ENCODE results near the gene RNU6-7. TPM values are rescaled to one million over a fixed set of nuclear protein-coding genes. Genes with fewer than 3 reads are reported as not detected.

Gene RNU6-7
- total RNA-seq (2014; rRNA removed; shearing (Covaris generic)), result not detected in 2 replicates

DNA sequence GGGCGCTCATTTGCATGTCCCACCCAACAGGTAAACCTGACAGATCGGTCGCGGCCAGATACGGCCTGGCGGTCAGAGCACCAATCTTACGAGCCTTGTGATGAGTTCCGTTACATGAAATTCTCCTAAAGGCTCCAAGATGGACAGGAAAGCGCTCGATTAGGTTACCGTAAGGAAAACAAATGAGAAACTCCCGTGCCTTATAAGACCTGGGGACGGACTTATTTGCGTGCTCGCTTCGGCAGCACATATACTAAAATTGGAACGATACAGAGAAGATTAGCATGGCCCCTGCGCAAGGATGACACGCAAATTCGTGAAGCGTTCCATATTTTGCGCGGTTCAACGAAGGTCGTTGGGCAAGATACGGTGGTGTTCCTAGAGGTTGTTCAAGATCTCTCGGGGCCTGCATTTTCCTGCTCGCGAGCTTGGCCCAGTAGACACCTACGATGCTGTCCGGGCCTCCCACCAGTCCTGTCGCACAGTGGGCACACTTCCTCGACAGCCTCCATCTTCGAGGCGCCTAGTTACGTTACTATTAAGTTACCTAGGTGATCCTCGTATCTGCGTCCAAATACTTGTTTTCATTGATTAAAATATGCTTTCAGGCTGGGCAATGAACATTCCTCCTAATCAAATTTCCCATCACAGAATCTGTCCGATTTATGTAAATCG is at the start of gene RNU6-7:
TSS of gene RNU6-7 (plus strand) at position 230 of the 675 bp plus-strand sequence.
- no peak for DNase-seq (ENCODE audit: low read depth)

DNA sequence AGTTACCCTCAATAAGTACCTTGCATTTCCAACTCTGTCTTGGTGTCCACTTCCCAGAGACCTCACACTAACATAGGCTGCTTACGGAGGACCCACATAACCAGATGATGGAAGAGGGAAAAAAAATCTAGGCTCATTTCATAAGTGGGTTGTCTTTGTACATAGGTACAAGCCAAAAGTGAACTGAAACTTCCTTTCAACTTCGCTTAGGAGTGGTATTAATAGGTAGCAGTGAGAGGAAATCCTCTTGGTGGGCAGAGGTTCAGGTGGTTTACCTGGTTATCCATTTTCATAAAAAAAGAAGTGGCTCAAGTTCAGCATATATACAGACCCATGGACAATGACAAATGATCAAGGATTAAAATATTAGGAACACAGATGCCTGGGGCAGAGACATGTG is 35.8 kb upstream of the RNU6-7 start:
- no peak for DNase-seq (ENCODE audit: low read depth)

DNA sequence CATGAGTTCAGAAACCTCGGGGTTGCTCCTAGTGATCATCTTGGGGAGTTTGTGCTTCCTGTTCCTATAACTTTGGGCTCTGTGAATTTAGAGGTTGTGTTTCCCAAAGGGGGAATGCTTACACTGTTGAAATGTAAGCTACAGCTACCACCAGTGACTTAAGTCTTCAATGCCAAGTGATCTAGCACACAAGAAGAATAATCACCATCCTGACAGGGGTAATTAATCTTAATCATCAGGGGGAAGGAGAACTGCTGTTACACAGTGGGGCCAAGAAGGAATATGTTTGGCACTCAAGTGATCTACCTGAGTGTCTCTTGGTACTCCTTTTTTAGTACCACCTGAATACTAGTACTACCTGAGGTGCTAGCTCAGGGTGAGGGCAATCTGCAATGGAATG is 34.9 kb upstream of the RNU6-7 start:
- no peak for DNase-seq (ENCODE audit: low read depth)

DNA sequence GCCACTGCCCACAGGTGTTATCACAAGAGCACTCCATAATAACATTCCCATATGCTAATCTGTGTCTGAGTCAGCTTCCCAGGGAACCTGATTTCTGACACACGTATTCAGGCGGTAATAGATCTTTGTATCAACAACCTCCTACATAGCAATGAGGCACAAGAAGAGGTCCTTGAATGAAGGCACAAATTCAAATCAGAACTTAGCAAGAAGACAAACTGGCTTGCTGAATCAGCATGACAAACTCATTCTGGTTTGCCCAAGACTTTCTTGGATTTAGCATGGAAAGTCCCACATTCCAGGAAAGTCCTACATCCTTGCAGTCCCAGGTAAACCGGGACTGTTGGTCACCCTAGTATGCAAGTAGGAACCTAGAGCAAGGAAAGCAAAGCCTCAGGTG is 33.9 kb upstream of the RNU6-7 start:
- peak; percentile 21 for DNase-seq (ENCODE audit: low read depth)

DNA sequence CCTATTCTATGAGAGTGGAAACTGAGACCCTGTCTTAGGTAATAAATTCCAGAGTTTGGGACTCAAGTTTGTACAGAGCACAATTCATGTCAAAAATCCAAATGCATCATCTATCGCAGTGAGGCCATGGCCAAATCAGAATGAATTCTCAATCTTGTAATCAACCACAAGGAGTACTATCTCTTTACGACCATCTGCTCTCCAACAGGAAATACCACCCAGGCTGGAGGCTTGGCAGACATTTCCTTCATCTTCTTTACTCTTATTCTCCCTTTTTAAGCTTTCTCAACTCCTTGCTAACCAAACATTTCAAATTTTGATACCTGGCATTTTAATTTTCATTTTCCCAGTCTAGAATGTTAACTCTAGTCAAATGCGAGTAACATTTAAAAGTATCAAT is 32.7 kb upstream of the RNU6-7 start:
- no peak for DNase-seq (ENCODE audit: low read depth)

DNA sequence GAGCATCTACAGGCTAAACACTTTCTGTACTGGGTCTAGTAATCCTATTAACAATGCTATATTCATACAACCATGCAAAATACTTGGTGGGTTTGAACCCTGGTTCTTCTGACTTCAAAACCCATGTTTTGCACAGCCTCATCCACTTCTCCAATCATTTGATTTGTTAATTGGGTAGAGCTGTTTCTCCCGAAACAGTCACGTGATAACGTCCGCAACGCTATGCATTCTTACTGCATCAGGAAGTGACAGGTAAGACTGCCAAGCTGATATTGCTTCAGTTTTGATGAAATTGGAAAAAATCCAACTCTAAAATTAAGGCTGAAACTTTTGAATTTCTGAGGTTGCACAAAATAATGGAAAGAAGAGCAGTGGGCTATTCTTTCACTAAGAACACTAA is 30.4 kb upstream of the RNU6-7 start:
- no peak for DNase-seq (ENCODE audit: low read depth)

DNA sequence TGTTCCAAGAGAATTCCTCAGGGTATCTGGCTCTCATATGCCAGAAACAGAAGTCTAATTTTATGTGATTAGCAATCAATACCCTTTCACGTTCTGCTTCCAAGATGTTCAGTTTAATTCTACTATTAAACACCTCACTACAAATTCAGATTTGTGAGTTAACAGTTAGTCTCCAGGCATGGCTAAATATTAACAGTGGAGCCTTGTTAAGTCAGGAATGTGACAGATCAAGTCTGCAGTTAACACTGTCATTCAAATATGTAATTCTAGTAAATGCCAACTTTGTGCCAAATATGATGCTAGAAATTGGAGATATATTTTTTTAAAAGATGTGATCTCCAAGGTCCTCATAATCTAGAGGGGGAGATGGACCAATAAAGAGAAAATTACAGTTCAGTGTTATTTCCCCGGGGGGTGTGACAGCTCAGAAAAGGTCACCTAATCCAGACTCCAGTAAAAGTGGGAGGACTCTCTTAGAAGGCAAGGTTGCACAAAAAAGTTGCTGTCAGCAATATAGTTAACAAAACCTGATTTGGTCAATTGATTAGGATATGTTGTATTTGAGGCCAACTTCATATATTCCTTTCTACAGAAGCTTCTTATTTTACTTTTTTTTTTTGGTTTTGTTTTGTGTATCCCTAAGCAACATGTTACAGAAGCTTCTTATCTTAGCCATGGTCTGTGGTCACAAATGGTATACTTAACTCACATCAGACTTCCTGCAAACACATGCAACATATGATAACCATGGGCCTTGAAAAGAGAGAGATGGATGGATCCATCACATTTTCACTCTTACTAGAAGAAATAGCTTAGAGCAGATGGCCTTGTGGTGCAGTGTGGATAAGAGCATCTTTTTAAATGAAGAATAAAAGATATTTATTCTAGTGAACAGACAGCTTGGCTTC is 18.4 kb upstream of the RNU6-7 start:
- DNase-seq (ENCODE audit: low read depth), result no peak

DNA sequence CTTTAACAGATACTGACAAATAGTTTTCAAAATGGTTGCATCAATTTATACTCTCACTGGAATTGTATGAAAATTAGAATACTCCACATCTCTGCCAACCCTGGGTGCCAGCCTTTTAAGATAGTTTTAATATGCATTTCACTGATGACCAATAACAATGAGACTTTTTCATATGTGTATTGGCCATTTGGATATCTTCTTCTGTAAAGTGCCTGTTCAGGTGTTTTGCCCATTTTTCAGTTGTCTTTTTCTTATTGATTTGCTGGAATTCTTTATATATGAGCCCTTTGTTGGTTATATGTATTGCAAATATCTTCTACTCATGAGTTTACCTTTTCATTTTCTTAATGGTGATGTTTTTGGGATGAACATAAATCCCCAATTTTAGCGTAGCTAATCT is 16.7 kb upstream of the RNU6-7 start:
- DNase-seq (ENCODE audit: low read depth), result no peak

DNA sequence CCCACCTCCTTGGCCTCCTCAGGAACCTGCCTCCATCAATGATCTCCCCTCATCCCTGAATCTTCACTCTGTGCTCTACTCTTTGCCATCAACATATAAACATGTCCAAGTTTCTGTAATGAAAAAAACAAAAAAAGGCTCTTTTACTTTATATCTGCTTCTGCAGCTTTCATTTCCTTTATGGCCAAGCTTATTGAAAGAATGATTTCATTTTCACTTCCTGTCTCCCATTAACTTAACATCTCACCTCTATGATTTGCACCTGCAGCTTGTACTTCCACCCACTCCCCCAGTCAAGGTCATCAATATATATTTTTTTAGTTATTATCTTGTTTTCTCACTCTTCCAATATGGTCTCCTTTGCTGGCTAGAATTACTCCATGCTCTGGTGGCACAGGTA is 15.6 kb upstream of the RNU6-7 start:
- DNase-seq (ENCODE audit: low read depth), result no peak

DNA sequence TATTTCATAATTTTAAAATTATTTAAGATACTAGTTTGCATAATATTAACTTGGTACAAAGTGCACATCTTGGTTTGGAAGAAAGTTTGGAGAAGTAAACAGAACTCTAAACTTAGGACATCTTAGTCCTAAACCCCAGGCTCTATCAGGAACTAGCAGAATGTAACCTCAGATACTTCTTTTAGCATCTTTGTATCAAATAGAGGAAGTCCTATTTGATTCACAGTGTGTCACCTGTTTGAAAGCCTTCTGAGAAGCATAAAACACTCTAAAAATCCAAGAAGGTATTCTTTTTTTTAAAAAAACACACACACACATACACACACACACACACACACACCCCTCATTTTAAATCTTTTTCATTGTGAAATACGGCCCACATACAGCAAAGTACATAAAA is 12.0 kb upstream of the RNU6-7 start:
- DNase-seq (ENCODE audit: low read depth), result no peak

DNA sequence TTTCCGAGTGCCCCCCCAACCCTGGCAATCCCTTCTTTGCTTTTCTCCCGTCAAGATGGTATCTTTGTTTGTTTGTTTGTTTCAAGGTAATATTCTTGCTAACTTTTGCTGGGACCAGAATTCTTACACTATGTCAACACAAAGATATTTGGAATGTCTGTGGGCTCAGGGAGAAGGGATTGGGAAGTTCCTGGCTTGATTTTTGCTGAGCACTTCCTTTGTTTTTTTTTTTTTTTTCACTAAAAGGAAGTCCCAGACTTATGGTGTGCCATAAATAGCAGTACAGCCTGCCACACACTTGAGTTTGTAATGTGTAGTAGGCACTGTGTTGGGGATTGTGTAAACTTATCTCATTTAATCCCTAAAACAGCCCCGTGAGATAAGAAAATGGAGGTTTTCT is 11.2 kb upstream of the RNU6-7 start:
- peak; percentile 15 for DNase-seq (ENCODE audit: low read depth)

DNA sequence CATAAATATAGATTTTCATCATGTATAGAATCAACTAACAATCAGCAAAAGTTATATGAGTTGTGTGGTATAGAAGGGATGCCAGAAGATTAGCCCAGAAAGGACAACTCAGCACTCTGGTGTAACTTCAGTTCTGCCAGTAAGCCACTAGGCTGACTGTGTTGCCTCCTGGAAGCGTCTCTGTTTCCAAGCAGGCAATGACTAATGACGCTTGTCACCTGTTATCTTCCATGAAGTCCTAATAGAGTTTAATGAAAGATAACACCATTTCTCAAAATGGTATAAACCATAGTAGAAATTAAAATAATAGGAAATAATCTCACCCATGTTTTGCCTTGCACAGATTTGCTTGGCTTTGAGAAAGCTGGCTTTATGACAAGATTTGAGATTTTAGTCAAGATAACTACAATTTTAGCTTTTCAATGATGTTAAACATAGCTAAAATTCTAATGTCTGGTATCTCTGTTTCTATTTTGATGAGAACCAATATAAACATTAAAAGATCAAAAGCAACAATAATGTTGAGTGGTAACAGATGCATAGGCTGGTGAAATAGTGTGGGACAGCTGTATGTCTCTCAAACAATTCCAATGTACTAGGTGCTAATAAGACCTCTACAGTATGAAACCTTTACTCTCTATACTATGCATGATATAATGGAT is 9.0 kb upstream of the RNU6-7 start:
- no peak for DNase-seq (ENCODE audit: low read depth)

DNA sequence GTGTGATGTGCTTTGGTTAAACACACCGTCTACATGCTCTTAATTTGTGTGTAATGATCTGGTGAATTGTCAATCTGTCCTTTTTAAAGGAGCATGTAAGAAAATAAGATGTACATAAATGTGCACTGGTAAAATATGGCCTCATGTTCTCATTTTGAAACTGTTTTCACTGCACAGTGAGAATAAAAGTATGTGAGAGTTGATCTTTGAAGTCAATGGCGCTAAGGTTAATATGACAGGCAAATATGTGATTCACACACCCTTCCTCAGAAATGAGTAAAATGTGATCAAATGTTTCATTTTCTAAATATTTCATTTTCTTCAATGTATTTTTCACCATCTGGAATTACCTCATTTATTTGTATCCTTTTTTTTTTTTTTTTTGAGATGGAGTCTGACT is 8.3 kb upstream of the RNU6-7 start:
- no peak for DNase-seq (ENCODE audit: low read depth)

DNA sequence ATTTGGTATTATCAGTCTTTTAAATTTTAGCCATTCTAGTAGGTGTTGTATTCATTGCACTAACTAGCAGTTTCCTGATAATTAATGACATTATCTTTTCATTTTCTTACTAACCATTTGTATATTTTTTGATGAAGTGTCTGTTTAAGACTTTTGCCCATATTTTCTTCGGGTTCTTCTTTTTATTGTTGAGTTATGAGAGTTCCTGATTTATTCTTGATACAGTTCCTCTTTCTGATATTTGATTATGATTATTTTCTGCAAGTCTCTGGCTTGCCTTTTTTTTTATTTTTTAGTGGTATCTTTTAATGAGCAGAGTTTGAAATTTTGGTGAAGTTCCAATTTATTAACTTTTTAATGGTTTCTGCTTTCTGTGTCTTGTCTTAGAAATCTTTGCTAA is 6.2 kb upstream of the RNU6-7 start:
- DNase-seq (ENCODE audit: low read depth), result no peak

DNA sequence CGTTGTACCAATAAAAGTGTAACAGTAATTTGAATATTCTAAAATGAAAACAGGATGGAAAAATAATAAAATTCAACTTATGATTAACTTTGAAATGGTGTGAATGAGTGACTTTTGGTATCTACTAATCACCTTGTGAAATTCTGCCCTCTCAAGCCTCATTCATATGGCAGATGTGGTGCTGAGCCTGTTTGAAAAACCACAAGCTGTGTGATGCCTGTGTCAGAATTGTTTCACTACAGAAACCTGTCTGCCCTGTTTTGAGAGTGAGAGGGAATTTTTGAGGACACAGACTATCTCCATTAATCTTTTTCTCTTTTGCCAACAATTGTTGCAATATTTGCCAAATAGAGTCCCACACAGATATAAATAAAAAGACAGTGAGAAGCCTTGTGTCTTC is 3.9 kb upstream of the RNU6-7 start:
- DNase-seq (ENCODE audit: low read depth), result no peak

DNA sequence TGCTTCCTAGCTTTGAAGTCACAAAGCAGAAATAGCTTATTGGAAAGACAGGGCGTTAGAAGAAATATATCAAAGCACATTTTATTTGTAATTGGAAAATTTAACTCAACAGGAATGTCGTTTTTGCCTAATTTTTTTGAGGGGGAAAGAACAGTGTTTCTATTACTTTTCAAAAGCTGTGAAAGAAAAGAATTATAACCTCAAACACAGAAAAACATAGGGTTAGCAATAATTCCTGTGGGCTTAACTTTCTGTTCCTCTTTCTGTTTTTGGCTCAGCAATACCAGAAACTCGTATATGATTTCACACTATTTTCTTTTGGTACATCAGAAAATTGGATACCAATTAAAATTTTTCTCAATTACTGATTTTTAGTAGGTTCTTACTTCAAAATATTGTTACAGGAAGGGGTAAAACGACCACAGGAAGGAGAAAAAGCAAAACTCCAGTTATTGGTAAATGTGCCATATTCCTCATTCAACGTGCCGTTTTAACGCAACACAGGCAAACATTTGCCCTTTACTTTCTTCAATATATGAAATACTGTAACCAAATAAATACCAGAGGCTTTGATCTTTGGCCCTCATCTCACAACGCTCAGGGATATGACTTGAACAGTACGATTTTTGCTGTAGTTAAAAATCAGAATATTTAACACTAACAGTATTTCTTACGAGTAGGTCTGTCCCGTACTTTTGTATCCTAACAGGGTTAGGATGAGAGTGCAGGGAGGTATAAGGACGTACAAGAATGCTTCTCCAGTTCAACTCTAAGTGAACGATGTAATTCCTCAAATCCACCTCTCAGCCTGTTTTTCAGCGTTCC is 1.3 kb upstream of the RNU6-7 start:
- DNase-seq (ENCODE audit: low read depth), result no peak

DNA sequence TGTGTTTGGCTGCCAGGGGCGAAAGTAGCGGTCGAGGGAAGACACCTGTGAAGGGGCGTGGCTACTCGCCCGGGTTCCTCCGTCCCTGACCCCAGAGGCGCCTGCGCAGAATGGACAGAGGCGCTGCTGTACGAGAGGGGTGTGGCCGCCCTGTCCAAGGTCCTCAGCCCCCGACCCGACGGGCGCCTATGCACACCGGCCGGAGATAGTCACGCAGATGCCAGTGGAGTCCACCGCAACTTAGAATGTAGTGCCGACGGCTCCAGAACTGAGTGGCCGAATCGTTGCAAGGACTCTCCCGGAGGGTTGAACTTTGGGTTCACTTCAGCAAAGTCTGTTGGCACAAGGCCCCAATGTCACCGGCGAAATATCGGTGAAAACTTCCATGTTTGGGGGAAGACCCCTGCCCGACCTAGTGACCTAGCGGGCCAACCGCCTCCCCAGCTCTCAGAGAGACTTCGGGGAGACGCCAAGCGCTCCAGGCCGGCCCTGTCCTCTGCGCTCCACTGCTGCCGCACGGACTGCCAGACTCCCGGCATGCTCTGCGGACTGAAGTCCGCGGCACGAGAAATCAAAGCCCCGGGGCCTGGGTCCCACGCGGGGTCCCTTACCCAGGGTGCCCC is 541 bp upstream of the RNU6-7 start:
- DNase-seq (ENCODE audit: low read depth), result peak; percentile 77

DNA sequence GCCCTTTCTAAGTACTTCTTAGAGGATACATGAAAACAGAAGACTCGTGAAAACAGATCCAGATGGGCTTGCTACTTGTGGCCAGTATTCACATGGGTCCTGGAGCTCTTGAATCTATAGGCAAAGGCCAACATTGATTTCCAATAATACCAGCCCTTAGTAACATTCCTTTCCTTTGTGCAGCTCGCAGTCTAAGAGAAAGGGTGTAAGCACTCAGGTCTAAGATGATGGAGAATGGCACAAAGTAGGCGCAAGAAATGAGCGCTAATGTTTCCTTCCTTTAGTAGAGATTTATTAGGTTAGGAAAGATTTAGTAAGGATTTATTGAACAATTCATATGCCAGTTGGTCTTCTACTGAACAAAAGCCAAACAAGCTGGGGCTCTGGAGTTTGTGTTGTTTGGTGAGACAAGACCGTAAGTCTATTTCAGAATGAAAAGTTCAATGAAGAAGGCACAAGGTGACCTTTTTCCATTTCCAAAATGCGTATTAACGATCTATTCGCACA is 699 bp downstream of the RNU6-7 start:
- no peak for DNase-seq (ENCODE audit: low read depth)

DNA sequence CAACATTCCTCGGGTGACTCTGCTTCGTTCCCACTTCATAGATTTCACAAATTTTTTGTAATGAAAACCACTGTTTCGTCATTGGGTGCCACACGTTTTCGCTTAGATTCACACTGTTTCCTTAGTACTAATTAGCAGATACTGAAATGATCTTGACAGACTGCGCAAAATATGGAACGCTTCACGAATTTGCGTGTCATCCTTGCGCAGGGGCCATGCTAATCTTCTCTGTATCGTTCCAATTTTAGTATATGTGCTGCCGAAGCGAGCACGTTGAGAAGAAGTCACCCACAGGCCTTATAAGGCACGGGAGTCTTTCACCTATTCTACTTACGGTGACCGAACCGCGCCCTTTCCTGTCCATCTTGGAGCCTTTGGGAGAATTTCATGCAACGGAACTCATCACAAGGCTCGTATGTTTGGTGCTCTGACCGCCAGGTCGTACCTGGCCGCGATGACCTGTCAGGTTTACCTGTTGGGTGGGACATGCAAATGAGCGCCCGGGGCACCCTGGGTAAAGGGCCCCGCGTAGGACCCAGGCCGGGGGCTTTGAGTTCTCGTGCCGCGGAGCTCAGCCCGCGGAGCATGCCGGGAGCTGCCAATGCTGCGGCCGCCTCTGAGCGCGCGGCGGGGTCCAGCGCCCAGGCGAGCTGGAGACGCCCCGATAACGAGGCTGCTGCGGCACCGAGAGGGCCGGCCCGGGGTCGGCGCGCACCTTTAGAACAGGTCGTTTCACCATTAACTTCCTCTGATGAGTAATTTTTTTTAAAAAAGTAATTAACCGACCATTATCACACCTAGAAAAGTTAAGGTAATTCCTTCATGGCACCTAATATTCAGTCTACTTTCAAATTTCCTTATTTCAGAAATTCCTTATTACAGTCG is 1.4 kb downstream of the RNU6-7 start, which contains the start of gene RNU6-8:
TSS of gene RNU6-8 (minus strand) at position 272 of the 885 bp plus-strand sequence.
- DNase-seq (ENCODE audit: low read depth), result peak; percentile 81

DNA sequence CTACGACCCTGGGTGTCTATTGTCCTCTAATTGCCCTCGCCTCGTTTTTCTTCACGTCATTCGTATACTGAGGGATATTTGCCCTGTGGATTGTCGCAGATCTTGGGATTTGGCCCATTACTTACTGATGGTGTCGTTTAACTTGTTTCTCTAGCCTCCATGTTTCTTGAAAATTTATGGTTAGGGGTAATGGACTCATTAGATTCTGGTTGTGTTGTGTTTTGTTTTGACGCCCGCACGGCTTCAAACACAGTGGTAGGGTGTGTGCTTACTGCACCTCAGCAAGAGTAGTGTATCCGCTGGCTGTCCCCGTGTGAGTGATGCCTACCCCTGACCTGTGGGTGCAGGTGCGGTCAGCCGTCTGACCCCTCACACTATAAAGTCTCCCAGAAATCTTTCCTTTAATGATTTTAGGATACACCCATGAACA is 2.1 kb downstream of the RNU6-7 start:
- peak; percentile 30 for DNase-seq (ENCODE audit: low read depth)
